ENCODE results near the gene BPIFB1.

BPIFB1 gene

DNA sequence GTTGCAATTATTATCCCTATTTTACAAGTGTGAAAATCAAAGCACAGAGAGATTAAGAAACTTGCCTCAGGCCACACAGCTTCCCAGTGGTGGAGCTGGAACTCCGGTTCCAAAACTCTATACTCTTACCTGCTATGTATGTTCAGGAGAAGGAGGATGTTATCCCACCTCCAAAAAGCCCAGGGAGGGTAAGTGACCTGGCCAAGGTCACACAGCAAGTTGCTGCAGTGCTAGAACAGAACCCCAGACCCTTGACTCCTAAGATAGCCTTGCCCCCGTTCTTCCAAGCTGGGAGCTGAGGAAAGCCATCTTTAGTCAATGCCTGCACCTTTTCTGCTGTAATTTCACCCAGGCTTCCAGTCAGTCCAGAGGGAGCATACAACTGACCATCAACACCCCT is 42.3 kb downstream of the BPIFB1 start:
- DNase-seq (ENCODE audit: low spot score) = no peak

DNA sequence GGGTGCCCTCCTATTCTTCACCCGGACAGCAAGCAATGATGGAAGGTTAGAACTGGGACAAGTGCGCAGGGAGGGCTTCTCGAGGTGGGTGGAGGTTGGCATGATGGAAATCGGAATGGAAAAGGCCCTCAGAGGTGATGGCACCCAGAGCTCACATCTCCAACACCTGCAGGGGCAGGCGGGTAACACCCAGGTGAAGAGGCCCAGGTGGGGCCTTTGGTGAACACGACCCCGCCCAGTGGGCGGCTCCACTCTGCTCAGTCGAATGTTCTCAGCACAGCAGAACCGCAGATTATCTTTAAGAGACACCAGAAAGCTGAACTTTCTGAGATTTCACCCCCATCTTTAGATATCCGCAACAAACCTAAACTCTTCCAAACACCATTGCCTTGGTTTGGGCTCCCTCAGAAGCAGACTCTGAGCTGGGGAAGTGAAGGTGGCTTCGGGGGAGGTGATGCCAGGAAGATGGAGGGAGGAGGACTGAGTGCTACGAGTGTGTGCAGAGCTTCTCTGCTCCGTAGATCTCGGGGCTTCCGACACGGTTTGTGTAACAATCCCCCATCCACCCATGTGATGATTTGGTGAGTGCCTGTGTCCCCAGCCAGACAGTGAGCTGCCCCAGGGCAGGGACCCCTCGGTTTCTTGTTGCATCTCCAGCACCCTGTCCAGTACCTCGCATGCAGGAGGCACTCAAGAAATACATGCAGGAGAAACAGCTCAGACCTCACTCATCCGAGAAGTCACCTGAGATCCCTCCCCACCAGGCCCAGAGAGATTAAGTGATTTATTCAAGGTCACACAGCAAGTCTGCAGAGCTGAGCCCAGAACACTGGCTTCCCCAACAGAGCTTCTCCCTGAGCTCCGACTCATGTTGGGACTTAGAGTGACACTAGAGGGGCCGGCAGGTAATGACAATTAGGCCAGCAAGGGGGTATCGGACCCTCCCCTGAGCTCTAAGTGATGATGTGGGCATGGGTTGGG is 45.4 kb downstream of the BPIFB1 start:
- no peak for DNase-seq (ENCODE audit: low spot score)

DNA sequence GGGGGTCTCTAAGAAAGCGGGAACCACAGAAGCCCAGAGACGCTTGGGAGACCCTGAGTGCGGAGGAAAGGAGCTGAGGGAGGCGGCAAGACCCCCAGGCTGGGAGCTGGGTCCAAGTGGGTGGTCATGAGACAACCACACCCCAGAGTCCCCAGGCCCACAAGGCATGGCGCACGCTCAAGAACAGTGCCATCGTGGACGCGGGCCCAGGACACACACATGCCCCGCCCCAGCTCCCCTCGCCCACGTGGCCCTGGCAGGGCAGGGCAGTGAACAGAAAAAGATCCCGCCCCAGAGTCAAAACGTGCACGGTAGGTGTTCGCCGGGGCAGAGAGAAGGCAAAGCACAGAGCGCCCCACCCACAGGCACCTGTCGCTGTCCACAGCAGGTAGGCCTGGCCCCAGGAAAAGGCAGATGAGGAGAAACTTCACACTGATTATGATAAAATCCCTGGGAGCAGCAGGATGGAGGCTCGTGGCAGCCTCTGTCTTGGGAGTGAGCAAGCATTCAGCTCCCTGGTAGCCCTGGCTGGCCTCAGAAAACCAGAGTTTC is 50.0 kb downstream of the BPIFB1 start:
- DNase-seq (ENCODE audit: low spot score) = no peak

DNA sequence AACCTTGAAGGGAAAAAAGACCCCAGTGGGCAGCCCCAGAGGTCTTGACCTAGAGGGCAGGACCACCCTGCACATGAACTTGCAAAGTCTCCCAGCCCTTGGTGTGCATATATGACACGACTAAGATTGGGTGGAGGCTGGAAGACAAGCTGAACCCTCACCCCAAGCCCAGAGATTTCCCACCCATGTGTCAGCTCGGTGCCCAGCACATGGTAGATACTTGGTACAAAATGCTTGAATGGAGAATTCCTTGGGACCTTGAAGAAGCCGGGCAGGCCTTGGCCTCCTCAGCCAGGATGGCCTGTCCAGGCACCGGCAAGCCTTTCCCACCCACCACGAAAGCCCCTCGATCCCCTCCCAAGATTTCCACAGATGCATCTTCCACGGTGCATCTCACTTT is 50.6 kb downstream of the BPIFB1 start:
- DNase-seq (ENCODE audit: low spot score) = no peak

DNA sequence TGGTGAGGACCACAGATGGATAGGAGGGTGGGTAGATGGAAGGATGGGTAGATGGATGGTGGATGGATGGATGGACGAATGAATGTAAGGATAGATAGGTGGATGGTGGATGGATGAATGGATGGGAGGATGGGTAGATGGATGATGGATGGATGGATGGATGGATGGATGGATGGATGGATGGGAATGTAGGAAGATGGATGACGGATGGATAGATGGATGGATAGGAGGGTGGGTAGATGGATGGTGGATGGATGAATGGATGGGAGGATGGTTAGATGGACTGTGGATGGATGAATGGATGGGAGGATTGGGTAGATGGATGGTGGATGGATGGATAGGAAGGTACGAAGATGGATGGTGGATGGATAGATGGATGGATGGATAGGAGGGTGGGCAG is 51.1 kb downstream of the BPIFB1 start:
- no peak for DNase-seq (ENCODE audit: low spot score)

DNA sequence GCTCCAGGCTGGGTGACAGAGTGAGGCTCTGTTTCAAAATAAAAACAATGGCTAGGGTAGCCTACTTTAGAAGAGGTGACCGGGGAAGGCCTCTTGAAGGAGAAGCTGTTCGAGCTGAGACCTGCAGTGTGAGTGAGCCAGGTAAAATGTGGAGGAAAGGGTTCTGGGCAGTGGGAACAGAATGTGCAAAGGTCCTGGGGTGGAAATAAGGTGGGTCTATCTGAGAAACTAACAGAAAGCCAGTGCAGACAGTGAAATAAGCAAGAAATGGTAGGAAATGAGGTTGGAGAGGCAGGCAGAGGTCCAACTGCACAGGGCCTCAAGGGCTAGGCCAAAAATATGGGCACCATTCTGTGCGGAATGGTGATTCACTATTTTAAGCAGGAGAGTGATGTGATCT is 53.4 kb downstream of the BPIFB1 start:
- no peak for DNase-seq (ENCODE audit: low spot score)

DNA sequence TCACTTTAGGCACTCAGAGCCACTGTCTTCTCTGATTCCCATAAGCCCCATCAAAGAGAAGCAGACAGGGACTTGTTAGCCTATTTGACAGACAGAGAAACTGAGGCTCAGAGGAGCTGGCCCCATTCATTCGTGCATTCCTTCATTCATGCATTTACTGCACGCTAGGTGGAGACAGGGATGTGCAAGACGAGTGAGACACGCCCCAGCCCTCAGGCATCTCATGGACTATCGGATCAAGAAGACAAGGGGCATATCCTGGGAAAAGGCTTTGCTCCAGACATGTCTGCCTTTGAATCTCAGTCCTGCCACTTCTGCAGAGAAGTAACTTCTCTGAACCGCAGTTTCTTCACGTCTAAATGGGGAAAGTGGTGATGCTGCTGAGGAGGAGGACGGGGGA is 54.1 kb downstream of the BPIFB1 start:
- no peak for DNase-seq (ENCODE audit: low spot score)

DNA sequence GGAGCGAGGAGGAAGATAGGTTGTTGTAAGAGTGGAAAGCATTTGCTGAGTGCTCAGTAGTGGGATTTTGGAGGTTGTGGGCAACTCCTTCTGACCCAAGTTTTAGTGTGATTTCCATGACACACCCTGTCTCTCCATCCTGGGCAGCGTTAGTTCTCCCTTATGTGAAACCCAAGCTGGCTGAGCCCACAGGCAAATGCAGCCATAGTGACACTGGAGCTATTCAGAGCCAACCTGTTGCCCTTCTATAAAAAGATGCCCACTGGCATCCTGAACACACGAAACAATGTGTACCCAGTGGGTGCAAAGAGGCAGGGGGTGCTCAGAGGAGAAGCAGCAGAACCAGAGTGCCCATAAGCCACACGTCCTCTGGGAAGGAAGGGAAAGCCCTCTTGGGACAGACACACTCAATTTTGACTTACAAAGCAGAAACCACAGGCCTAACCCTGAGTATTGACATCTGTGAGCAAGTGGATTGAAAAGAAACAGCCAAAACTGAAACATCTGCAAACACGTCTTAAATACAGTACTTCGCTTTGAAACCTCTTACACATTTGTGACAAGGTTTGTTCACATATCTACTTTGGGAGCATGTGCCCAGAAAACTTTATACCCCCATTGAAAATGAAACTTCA is 54.6 kb downstream of the BPIFB1 start:
- no peak for DNase-seq (ENCODE audit: low spot score)

DNA sequence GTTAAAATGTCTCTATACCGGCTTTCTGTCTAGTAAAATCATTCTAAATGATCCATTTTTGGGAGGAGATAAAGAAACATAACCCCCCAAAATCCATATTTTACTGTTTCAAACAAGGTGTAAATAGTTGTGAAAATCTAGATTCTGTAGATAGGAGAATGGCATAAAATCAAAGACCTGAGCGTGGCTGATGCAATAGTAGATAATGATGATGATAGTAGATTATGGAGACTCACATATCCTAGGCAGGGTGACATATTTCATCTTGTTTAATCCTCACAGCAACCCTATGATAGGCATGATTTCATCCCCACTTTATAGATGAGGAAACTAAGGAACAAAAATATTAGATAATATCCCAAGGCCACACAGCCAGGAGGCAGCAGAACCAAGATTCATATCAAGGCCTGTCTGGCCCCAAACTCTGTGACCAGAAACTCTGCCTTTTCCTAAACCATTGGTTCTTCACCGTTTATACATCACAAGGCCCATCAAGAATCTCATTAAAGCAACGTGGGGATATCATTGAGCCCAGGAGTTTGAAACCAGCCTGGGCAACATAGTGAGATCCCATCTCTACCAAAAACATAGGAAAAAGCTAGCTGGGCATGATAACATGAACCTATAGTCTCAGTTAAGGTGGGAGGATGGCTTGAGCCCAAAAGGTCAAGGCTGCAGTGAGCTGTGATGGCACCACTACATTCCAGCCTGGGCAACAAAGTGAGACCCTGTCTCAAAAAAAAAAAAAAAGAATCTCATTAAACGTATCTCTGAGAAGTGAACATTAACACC is 55.6 kb downstream of the BPIFB1 start:
- no peak for DNase-seq (ENCODE audit: low spot score)

DNA sequence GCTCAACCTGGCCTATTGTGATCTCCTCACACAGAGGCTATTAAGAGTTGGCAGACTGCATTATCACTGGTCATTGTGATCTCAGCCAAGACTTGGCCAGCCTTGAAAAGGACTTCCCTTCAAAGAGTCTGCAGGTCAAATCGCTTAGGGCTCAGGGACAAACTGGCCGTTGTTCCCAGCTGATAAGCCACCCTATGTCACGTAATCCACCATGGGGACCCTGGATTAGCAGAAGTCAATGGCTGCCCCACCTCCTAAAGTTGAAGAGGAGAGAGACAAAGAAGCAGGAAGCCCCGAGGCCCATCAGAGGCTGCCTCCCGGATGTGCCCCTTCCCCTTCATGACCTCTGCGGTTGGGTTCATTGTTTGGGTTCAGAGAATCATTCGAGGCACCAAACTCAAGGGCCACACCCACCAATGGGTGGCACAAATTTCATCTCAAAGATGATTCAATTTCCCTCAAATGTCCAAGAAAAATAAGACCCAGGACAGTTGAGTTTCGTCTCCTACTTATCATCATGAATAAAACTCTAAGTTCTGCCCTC is 56.6 kb downstream of the BPIFB1 start:
- no peak for DNase-seq (ENCODE audit: low spot score)

DNA sequence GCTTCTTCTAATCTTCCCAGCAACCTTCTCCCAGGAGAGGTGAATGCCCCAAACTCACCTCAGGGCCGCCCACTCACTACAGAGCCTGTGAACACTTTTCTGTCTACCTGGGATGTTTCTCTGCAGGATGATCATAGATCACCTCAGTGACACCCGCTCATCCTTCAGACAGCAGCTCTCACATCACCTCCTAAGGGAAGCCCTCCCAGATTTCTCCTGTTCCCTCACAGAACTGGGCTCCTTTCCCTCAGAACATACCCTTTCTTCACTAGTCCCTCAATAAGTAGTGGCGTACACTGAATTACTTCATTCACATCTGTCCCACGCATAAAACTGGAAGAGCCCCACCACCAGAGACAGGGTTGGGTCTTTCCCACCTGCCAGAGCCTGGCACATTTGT is 60.5 kb downstream of the BPIFB1 start:
- no peak for DNase-seq (ENCODE audit: low spot score)

DNA sequence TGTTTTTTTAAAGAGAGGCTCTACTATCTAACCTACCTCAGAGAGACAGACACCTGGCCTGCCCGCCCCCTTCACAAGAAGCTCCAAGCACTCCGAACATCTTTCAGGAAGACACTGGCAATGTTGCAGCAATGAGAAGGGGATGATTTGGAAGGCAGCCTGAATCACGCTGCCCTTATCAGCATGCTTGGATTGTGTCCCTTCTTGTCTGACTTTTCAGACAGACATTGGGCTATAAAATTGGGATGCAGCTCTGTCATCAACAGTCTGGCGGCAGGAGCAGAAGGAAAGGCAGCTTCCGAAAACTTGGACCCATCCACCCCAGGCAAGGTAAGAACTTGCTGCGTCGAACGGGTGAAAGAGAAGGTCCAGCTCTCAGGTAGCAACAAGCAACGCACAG is 62.3 kb downstream of the BPIFB1 start:
- DNase-seq (ENCODE audit: low spot score) = peak; percentile 32

DNA sequence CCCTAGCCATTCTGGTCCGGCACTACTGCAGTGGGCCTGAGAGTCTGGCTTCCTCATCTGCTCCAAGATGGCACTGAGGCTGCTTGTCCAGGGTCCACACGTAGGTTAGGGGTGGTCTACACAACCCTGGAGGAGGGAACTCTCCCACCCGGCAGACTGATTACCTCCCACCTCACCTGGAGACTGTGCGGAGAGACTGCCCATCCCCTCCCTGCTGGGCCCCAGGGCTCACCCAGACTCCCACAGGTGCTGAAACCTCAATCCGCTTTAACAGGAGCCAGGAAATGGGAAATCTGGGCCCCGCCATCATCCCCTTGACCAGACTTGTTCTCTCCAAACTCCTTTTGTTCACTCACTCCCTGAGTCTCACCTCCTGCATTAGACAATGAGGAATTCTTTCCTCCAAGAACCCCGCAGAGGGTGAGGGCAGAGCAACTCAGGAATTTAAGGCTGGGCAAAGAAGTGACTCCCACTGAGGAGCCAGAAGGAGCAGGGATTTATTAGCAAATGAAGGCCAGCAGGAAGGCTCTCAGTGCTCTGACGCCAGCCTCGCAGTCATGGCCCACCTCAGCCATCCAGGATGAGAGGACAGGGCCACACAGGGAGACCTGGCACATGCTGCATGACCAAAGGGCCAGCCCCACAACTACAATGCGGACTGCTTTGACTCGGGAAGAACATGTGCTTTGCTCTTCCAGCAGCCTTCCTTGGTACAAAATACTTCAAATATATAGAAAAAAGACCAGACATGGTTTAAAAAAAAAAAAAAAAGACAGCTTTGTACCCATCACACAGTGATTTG is 65.3 kb downstream of the BPIFB1 start:
- peak; percentile 3 for DNase-seq (ENCODE audit: low spot score)

DNA sequence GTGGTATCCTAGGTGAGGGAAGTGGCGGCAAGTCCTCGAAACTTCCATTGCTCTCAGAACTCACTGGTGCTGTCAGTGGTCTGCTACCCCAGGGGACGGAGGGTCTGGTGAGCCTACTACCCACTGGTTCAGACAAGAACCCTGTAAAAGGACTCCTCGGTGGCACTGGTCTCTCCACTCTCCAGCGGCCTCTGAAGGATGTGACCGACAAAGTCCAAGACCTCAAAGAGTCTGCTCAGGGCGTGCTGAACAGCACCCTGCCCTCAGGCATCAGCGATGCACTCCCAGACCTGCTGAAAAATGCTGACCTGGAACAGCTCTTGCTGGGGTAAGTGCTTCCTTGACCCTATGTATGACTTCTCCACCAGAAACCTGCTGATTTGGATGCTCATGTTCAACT is 66.5 kb downstream of the BPIFB1 start:
- no peak for DNase-seq (ENCODE audit: low spot score)

DNA sequence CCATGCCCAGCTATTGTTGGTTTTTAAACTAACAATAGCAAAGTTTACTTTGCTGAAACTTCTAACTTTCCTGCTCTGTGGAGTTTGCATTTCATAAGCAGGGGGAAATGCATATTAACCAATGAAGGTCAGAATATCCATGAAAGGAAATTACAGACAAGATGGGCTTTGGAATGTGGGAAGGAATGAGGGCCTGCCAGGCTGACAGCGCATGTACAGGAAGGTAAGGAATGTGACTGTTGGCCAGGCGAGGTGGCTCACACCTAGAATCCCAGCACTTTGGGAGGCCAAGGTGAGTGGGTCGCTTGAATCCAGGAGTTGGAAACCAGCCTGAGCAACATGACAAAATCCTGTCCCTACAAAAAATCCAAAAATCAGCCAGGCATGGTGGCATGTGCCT is 68.7 kb downstream of the BPIFB1 start:
- no peak for DNase-seq (ENCODE audit: low spot score)

DNA sequence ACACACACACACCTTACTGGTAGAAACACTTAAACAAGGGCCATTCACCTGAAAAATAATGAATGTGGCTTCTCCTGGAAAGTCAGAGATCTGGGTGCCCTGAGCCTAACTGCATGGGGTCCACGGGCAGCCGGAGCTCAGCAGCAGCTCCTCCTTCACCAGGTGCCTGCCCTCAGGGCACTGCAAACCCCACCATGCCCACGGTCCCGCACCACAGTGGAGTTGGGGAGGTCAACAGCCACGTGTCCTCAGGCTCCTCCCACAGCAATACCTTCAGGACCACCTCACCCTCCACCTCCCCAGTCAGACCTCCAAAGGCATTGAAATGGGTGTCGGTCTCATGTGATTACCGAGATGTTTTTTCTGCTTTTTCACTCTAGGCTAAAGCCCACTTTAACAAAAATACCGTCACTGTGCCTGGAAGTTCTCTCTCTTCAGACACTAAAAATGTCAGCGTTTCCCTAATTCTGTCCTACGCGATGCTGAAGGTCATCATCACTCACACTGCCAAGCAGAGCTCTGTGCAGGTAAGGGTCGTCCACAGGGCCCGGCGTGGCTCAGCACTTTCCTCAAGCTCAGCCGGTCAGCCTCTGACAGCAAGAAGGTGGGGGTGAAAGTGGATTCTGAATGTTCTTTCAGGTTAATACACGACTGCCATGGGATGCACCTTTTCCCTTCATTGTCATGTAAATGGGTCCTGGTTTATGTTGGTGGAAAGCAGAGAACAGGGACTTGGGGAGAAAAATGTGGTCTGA is 69.4 kb downstream of the BPIFB1 start:
- no peak for DNase-seq (ENCODE audit: low spot score)

DNA sequence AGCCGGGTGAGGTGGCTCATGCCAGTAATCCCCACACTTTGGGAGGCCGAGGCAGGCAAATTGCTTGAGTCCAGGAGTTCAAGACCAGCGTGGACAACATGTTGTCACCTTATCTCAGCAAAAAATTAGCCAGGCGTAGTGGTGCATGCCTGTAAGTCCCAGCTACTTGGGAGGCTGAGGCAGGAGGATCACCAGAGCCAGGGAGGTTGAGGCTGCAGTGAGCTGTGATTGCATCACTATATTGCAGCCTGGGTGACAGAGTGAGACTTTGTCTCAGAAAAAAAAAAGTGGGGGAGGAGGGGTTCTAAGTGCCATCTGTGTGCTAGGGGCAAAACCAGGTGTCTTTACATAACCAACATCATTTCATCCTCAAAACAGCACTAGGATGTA is 70.0 kb downstream of the BPIFB1 start:
- no peak for DNase-seq (ENCODE audit: low spot score)

All from cerebellar cortex (tissue), 1 donor.